ENCODE results near the gene KPNA3.

The KPNA3 gene

DNA sequence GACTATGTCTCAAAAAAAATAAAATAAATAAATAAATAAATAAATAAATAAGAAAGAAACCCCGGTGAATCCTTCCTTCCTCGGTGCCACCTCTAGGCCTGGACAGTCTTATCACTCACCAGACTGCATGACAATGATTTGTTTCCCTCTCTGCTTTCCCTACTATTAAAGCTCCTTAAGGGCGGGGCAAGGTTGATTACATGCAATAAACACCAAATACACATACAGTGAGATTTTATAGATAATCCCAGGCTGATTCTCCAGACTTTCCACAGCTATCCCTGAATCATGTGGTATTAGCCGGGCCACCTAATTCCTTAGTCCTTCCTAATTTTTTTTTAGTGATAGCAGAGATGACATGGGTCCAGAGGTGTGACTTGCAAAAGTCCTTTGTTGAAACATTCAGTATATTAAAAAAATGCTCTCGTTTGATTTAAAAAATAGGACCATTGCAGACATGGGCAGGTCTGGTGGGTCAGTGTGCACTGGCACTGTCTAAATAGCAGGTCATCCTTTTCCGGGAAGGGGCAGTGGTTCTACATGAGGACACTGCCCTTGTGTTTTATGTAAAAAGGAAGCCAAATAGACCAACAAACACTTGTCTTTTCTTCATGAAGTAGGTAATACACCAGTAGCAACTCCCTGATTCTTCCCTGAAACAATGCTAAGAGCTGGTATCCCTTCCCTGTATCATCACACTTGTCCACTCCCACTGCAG is 115.7 kb downstream of the KPNA3 start:
- DNase-seq = no peak

DNA sequence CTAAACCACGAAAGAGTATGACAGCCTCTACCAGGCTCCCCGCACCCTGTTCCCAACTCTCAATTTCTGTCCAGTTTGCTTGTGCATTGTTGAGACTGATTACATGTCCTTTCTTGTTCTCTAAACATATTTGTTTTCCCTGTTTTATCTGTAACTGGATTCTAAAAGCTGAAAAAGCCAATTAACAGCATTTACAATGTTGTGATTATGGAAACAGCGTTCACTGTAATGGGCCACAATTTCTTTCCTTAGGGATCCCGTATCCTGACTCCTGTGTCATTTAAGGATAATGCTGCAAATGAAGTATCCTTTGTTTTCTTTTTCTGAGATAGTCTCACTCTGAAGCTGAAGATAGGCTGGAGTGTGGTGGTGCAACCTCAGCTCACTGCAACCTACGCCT is 121.7 kb downstream of the KPNA3 start:
- DNase-seq = no peak

DNA sequence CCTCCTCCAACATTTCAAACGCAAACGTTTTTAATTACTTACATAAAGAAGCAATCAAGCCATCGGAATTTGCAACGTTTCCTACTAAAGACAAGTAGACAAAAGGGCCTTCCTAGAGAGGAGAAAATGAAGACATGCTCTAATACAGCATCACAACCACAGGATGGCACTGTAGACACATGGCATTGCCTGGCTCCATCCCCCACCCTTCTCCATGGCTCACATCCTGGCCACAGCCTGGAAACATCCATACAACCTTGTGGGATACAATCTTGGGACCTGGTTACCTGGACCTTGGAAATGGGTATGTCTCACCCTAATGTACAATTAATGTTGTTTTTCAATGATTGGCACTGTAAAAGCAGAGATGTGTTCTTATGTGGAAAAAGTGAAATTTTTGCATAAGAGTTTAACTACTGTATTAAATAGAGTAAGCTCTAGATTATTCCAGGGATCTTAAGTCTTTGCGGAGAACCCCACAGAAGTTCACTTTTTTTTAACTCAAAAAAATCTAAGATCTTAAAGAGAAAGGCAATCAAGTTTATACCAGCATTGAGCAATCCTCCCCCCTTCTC is 122.7 kb downstream of the KPNA3 start:
- DNase-seq = peak; percentile 43 to 58

DNA sequence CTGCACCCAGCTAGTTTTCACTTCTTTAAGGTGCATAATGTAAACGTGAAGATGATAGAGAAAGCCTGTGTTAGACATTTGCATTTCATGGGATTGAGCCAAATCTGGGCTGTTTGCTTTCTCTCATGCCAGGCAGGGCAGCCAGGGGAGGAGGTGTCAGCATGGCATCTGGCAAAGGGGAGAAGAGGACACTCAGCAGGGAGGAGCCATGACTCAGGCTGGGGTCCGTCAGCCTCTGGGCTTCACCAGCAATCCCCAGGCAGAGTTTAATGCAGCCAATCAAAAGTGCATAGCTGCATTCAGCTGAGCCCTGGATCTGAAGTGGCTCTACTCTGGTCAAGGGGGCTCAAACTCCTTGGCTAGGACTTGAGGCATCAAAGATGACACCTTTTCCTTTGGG is 124.7 kb downstream of the KPNA3 start:
- DNase-seq = no peak

DNA sequence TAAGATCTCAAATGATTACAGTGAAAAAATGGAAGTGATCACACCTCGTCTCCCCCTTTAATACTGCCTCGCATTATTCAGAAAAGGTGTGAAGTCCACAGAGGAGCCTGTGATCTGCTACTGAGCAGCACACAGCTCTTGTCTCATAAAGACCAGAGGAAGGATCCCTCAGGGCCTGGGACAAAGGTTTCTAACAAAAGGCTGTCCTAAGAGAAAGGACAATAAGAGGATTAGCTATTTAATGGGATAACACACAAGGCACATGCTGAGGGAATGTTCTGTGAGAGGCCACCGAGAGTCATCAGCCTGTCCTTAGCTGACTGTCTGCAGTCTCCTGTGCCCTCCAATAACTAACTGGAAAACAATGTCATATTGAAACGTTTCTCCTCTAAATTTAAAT is 127.9 kb downstream of the KPNA3 start:
- no peak for DNase-seq

DNA sequence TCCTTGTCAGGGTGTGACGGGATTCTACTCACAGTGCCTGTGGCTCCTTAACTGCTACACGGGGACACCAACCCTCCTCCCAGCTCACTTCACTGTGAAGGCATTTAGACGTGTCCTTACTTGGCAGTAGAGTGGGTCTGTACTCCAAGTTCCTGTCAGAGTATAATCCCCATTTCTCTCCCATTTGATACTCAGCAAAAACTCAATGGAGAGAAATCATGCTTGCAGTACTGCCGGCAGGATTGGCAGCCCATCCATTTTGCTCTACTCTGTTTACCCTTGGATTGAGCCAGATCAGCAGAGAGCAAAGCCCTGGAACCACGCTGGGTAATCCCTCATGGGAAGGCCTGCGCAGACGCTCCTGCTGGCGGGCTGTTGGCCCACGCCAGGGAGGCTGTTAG is 135.2 kb downstream of the KPNA3 start:
- no peak for DNase-seq

DNA sequence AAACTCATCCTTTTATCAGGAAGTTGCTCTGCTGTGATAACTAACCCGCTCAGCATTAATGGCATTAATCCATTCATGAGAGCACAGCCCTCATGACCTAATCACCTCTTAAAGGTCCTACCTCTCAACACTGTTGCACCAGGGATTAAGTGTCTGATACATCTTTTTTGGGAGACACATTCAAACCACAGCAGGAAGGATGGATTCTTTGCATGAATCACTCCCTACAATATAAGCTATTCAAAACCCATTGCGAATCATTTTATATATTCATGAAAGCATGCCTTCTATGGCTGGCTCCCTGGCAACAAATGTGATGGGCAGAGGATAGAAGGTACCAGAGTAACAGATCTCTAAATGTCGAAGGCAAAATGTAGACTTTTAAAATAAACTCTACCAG is 136.6 kb downstream of the KPNA3 start:
- no peak for DNase-seq

DNA sequence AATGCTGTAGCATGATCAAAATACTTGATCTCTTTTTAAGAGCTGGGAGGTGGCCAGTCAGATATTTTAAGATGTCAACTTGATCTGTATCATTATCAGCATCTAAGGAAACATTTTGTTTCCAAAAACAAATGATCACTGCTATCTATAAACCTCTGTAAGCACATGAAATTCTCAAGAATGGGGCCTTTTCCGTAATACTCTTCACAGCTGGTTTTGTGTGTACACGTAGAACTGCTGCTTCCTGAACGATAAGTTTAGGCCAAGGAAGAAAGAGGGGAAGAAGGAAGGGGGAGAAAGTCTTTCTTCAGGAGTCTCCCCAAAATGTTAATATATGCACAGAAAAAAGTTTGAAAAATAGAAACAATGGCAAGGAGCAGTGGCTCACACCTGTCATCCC is 138.5 kb downstream of the KPNA3 start:
- no peak for DNase-seq

DNA sequence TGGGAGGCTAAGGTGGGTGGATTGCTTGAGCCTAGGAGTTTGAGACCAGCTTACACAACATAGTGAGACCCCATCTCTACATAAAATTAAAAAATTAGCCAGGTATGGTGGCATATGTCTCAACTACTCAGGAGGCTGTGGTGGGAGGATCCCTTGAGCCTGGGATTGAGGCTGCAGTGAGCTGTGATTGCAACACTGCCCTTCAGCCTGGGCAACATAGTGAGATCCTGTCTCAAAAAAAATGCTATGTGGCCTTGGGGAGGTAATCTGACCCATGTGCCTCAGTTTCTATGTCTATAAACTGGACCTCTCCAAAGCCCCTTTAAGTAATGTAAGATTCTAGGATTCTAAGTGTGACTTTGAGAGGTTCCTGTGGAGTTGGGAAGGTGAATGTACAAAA is 139.0 kb downstream of the KPNA3 start:
- no peak for DNase-seq

DNA sequence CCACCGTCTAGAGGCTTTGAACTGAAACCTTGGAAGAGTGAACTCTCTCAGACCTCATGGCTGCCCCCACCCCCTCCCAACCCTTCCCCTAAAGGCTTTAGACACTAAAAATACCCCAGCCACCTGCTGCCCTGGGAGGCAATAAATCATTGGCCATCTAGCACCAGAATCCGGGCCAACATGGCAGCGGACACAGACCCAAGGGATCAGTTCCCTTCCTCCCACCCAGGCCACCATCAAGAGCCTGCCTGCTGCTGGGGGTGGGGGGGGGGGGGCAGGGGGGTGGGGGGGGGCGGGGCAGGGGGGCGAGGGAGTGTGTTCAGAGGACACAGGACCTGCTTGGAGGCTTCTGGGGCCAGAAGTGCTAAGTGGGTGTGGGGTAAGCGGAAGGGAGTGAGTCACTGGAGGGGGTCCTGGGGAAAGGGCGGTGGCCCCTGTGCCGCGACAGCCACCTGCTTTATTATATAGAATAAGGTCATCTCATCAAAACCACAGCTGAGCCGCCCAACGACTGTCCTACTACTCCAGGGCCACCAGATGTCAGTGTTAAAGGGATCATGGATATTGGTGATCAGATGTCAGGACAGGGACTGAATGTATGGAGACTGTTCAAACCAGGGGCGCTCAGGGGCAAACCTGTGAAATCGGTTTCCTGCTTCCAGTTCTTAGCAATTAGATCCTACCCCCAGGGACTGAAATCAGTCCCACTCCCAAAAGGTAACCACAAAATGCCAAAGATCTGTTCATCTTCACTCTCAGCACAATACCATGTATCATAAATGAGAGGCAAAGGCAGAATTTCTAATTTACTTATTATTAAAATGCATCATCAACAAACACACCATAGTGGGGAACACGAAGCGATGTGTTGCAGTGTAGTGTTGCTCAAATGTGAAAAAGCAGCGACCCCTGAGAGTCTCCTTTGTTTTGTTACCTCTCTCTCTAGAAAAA is 139.9 kb downstream of the KPNA3 start:
- DNase-seq = peak; percentile 46 to 62

DNA sequence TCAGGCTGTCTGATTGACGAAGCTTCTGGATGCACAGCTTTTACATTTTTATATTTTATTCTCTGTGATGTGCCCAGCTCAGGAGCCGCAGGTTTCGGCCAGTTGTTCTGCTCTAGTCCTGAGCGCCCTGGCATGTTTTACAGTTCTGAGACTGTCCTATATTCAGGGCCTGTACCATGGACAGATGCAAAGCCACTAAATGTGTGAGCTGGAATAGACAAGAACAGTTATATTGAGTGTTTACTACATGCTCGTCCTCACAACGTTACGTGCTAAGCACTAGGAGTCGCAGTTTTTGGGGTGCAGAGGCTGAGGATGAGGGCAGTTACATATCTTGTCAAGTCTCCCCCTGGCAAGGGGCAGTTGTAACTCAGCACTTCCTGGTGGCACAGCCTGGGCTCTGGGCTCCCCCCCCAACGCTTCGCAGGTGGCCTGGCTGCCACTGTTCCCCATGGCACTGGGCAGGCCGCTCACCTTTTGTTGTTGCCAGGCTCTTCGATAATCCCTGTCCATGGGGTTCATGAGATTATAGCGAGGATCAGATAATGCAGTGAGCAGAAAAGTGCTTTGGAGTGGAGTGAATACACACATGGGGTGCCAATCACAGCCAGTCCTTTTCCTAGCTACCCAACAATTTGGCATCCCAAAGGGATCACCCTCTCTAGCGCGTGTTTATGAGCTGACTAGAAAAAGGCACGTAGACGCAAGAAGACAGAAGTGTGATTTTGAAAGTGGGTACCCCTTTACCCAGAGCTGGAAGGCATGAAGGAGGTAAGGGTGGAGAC is 140.7 kb downstream of the KPNA3 start:
- DNase-seq = no peak

DNA sequence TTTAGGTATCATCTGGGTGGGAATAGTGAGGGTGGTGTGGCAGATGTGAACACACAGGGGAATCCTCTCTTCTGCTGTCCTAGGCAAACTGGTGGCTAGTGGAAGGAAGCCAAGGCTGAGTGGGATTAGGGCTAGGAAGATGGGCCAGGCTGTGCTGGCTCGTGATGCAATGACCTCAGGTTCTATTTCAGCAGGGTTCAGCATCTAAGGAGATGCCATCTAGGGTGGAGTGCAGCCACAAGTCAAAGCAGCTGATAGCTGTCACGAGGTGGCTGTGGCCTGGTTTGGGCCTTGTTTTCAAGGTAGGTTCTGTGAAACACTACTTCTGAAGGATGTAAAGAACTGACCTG is 142.5 kb downstream of the KPNA3 start:
- DNase-seq = no peak

Measured in inflammatory macrophage (primary cell).